GM19324 (cell line): ENCODE results near the gene EYA3.

Experiments used
- ATAC-seq: cut with Tn5 transposase; IDR thresholded peaks from one replicate; pipeline ENCODE4 v1.9.1; 2021; ENCODE audit warnings: mild to moderate bottlenecking, moderate library complexity; ENCODE audit not compliant: unreplicated experiment, low FRiP score

EYA3 gene

DNA sequence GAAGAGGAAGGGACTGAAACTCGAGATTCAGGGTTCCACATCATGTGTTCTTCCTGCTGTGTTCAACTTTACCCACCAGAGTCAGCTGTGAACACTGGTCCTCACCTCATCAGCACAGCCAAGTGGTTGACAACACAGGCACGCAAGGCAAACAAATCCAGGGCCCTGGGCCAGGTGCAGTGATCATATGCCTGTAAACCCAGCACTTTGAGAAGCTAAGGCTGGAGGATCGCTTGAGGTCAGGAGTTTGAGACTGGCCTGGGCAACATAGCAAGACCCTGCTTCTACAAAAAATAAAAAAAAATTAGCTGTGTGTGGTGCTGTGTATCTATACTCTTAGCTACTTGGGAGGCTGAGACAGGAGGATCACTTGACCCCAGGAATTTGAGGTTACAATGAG lies 137.0 kb downstream of the EYA3 start:
- ATAC-seq: no peak

GRCh38 chr1:27949027-27949426 lies 139.4 kb downstream of the EYA3 start:
- ATAC-seq: no peak

GRCh38 chr1:27945020-27945419 lies 143.4 kb downstream of the EYA3 start:
- ATAC-seq: no peak

GRCh38 chr1:27941671-27942540 lies 146.5 kb downstream of the EYA3 start:
- ATAC-seq: no peak

DNA sequence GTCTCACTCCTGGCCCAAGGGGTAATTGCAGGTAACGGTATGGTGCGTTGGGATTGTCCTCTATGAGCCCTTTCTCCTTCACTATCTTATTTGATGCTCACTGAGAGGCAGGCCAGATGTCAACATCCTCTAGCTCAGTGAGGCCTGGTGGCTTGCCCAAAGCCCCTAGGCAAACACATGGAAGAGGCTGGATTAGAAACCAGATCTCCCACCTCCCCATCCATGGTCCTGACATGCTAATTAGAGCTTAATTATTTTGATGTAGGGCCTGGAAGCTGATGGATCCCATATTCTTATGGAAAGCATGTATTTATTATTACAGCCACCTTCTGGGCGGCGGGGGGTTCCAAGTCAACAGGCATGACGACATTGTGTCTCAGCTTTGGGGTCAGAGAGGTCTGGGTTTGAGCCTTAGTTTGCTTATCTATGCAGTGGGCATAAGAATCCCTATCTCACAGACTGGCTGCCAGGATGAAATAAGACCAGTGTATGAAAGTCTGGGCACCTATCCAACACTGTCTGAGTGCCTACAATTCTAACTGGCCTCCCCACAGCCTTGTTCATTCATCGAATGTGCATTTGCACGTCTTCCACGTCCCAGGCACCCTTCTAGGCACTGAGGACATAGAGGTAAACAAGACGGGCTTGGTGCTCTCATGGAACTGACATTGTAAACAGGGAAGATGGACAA lies 147.4 kb downstream of the EYA3 start:
- no peak for ATAC-seq

GRCh38 chr1:27940297-27940696 lies 148.1 kb downstream of the EYA3 start:
- ATAC-seq: no peak

DNA sequence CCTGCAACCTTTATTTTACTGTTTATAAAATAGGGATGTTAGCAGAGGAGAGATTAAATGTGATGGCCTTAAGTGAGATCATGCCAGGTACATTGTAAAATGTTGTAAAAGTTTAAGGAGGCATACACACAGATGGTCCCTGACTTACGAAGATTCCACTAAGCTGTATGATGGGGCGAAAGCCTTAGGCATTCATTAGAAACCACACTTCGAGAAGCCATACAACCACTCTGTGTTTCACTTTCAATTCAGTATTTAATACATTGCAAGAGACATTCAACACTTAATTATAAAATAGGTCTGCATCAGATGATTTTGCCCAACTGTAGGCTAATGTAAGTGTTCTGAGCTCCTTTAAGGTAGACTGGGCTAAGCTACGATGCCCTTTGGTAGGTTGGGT lies 149.9 kb downstream of the EYA3 start:
- ATAC-seq: no peak

GRCh38 chr1:27937524-27937836 lies 150.9 kb downstream of the EYA3 start:
- ATAC-seq: no peak

DNA sequence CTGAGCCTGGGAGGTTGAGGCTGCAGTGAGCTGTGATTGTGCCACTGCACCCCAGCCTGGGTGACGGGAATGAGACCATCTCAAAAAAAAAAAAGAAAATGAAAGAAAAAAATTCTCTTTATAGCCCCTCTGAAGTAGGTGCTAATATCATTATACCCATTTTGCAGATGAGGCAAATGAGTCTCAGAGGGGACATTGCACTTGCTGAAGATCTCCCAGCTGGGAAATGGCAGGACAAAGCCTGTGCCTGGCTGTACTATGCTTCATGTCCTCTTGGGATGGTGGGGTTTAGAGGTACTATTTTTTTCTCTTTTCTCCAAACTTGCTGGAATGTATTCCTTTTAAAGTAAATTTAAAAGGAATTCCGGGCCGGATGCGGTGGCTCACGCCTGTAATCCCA lies 152.0 kb downstream of the EYA3 start:
- ATAC-seq: no peak

GRCh38 chr1:27935721-27936120 lies 152.7 kb downstream of the EYA3 start:
- no peak for ATAC-seq

DNA sequence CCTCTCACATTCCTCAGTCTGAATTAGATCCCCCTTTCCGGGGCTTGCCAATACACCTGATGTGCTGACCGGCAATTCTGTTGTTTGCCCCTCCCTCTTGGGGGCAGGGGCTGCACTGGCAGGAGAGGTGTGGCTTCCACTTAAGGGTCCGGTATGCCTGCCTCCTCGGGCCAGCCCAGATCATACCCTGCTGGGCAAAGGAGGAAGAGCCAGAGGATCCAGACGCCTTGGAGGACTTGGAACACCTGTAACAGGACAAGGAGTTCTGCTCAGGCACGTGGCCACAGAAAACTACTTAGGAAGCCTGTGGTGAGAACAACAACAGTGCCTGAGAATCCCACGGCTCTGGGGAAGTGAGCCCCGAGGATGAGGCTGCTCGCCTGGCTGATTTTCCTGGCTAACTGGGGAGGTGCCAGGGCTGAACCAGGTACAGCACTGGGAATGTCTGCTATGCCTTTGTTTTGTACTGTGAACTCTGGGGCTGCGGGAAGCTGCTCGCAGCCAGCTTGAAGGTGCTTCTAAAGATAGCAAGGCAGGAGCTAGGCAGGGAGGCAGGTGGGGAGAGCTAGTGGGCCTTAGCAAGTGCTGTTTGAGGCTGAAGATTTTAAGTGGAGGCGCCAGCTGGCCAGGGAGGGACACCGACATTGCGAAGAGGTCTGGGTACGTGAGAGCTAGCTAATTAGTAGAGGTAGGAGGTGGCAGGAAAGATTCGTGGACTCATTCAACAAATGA lies 153.4 kb downstream of the EYA3 start, which contains the start of gene SMPDL3B:
SMPDL3B (plus strand) TSS at position 183 of the 732 bp plus-strand sequence; CDS start at position 367, 184 bp downstream.
- no peak for ATAC-seq

GRCh38 chr1:27931759-27932158 lies 156.7 kb downstream of the EYA3 start:
- no peak for ATAC-seq

GRCh38 chr1:27931184-27931583 lies 157.2 kb downstream of the EYA3 start:
- ATAC-seq: no peak

GRCh38 chr1:27928216-27928954 lies 160.0 kb downstream of the EYA3 start:
- no peak for ATAC-seq

GRCh38 chr1:27922272-27922671 lies 166.1 kb downstream of the EYA3 start:
- ATAC-seq: no peak
